HG02981 (cell line): Measurements from ENCODE around the gene C11orf54.
A peak's percentile ranks its signal among the peaks of the same experiment; 100 is the strongest.
"Not testable (repeated sequence)": the region's sequence is repeated elsewhere in the genome, so short reads cannot be mapped to it uniquely, and the experiment has no call there.

Experiments used
- ATAC-seq: cut with Tn5 transposase; IDR thresholded peaks from one replicate; pipeline ENCODE4 v1.9.1; 2021; ENCODE audit warnings: mild to moderate bottlenecking, moderate library complexity; ENCODE audit not compliant: unreplicated experiment

The C11orf54 gene

GRCh38 chr11:93734427-93735222 is 6.8 kb upstream of the C11orf54 start:
- ATAC-seq: no peak

GRCh38 chr11:93735627-93736026 is 5.8 kb upstream of the C11orf54 start:
- no peak for ATAC-seq

GRCh38 chr11:93736129-93736528 is 5.3 kb upstream of the C11orf54 start:
- no peak for ATAC-seq

- ATAC-seq: no peak
Observed at GRCh38 chr11:93737904-93738612, 3.4 kb upstream of the C11orf54 start.

- ATAC-seq: no peak
Observed at GRCh38 chr11:93738647-93739081, 2.8 kb upstream of the C11orf54 start.

- peak; percentile 18 for ATAC-seq
Observed at GRCh38 chr11:93740031-93740729, 1.3 kb upstream of the C11orf54 start.

GRCh38 chr11:93740730-93741093 is 760 bp upstream of the C11orf54 start:
- ATAC-seq: peak; percentile 32

GRCh38 chr11:93741882-93742226 is 382 bp downstream of the C11orf54 start:
- ATAC-seq: peak; percentile 15

GRCh38 chr11:93743291-93743690 is 1.8 kb downstream of the C11orf54 start:
- ATAC-seq: no peak

GRCh38 chr11:93744669-93745004 is 3.2 kb downstream of the C11orf54 start:
- no peak for ATAC-seq

- not testable (repeated sequence) for ATAC-seq
Observed at GRCh38 chr11:93745005-93745755, 3.7 kb downstream of the C11orf54 start.

GRCh38 chr11:93746101-93746500 is 4.6 kb downstream of the C11orf54 start:
- no peak for ATAC-seq

- ATAC-seq: peak; percentile 97
Observed at GRCh38 chr11:93747122-93747521, 5.7 kb downstream of the C11orf54 start.

GRCh38 chr11:93751001-93751400 is 9.5 kb downstream of the C11orf54 start:
- no peak for ATAC-seq

GRCh38 chr11:93753241-93753640 is 11.8 kb downstream of the C11orf54 start:
- no peak for ATAC-seq

GRCh38 chr11:93756748-93757147 is 15.3 kb downstream of the C11orf54 start:
- ATAC-seq: no peak

- ATAC-seq: no peak
Observed at GRCh38 chr11:93757301-93757700, 15.8 kb downstream of the C11orf54 start.

- no peak for ATAC-seq
Observed at GRCh38 chr11:93757924-93758865, 16.7 kb downstream of the C11orf54 start.

- ATAC-seq: not testable (repeated sequence)
Observed at GRCh38 chr11:93759123-93759522, 17.7 kb downstream of the C11orf54 start.

- ATAC-seq: no peak
Observed at GRCh38 chr11:93761910-93762309, 20.4 kb downstream of the C11orf54 start.
